ENCODE results near the gene AGAP1.

The AGAP1 gene

DNA sequence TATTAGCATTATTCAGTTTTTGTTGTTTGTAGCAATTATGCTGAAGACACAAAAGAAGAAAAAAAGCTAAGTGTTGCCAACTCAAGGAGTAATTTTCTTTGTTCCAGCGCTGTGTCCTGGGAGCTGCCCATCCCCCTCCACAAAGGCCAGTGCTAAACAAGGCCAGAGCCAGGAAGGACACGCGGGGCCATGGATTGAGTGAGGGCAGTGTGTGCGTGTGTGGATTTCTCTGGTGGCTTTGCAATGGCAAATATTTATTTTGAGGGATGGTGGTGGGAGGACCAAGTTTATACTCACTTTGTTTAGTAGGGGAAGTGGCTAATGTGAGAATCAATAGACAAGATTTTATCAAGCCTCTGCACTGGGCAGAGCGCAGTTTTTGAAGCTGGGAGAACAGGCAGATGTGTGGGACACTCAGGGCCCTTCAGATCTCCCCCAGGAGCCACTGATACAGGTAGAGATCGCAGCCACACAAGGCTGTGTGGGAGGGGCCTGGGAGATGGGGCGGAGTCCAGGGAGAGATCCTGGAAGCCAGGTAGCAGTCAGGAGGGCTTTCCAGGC is 11.4 kb downstream of the AGAP1 start:
- TF ChIP-seq CTCF (IDR thresholded peaks at IDR 0.05; ENCODE audit: control extremely low read depth, extremely low read depth, low read depth, missing control alignments), result no peak
- ChIA-PET CTCF (no interaction called here), POLR2A (no interaction called here)
- DNase-seq (ENCODE audit: extremely low spot score), result no peak

- no peak for TF ChIP-seq CTCF (IDR thresholded peaks at IDR 0.05; ENCODE audit: control extremely low read depth, extremely low read depth, low read depth, missing control alignments)
- POLR2A ChIA-PET, result no interaction called here
- DNase-seq (ENCODE audit: extremely low spot score), result no peak
- CTCF ChIA-PET, result no interaction called here
These were observed 12.6 kb downstream of the AGAP1 start for GRCh38 chr2:235506291-235506996.

- DNase-seq (ENCODE audit: extremely low spot score), result no peak
- POLR2A ChIA-PET, result no interaction called here
- CTCF ChIA-PET, result no interaction called here
- no peak for TF ChIP-seq CTCF (IDR thresholded peaks at IDR 0.05; ENCODE audit: control extremely low read depth, extremely low read depth, low read depth, missing control alignments)
These were observed 13.3 kb downstream of the AGAP1 start for GRCh38 chr2:235506997-235507615.

DNA sequence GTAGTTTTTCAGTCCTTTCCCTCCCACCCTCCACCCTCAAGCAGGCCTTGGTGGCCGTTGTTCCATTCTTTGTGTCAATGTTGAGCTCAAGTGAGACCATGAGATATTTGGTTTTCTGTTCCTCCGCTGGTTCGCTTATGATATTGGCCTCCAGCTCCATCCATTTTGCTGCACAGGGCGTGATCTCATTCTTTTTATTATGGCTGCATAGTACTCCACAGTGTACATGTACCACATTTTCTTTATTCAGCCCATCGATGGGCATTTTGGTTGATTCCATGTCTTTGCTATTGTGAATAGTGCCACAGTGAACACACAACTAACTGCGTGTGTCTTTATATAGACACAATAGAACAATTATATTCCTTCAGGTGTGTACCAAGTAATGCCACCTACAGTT is 14.1 kb downstream of the AGAP1 start:
- POLR2A ChIA-PET, result no interaction called here
- no peak for DNase-seq (ENCODE audit: extremely low spot score)
- TF ChIP-seq CTCF (IDR thresholded peaks at IDR 0.05; ENCODE audit: control extremely low read depth, extremely low read depth, low read depth, missing control alignments), result no peak
- CTCF ChIA-PET, result no interaction called here

- CTCF ChIA-PET, result no interaction called here
- no peak for DNase-seq (ENCODE audit: extremely low spot score)
- TF ChIP-seq CTCF (IDR thresholded peaks at IDR 0.05; ENCODE audit: control extremely low read depth, extremely low read depth, low read depth, missing control alignments), result no peak
- POLR2A ChIA-PET, result no interaction called here
These were observed 14.7 kb downstream of the AGAP1 start for GRCh38 chr2:235508371-235509160.

GRCh38 chr2:235510318-235510717 is 16.5 kb downstream of the AGAP1 start:
- CTCF ChIA-PET, result no interaction called here
- DNase-seq (ENCODE audit: extremely low spot score), result no peak

More at GRCh38 chr2:235510318-235510717, 16.5 kb downstream of the AGAP1 start:
- TF ChIP-seq CTCF (IDR thresholded peaks at IDR 0.05; ENCODE audit: control extremely low read depth, extremely low read depth, low read depth, missing control alignments), result no peak
- POLR2A ChIA-PET, result no interaction called here

Data from GM10248 (cell line).